HG03521 (cell line): ENCODE results near the gene SLC6A17.

Experiments used
- ATAC-seq: cut with Tn5 transposase; IDR thresholded peaks from one replicate; pipeline ENCODE4 v1.9.1; 2021; ENCODE audit warnings: mild to moderate bottlenecking, moderate library complexity; ENCODE audit not compliant: unreplicated experiment

The SLC6A17 gene

DNA sequence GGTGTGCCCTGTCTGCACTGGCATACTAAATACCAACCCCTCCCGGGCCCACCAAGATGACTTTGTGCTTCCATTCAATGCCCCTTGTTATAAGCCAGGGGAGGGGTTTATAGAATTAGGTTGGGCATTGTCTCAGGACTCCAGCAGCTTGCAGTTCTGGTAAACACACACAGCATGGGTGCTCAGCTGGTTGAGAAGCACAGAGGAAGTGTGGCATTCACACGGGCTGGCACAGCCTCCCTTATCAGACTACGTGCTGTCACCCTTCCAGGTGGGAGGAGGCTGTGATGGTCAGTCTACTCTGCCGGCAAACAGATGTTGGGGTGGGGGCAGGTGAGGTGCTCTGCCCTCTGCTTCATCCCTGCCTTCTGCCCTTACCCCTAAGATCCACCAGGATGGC, 15.0 kb upstream of the SLC6A17 start:
- no peak for ATAC-seq

DNA sequence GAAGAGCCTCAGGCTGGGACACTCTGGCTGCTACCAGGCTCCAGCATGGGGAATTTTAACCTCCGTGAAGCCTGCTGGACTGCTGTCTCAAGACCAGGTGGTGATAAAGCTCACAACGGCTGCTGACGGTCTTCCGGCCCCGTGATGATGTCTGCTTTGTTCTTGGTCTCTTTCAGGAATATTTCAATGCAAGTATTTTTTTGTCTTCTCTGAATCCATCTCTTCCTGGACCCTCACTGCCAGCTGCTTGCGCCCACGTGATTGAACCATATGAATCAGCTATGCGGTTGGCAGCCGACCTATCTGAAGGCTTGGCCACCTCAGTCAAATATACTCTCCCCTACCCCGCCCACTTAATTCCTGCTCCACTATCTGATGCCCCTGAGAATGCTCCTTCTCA, 14.6 kb upstream of the SLC6A17 start:
- ATAC-seq: no peak

DNA sequence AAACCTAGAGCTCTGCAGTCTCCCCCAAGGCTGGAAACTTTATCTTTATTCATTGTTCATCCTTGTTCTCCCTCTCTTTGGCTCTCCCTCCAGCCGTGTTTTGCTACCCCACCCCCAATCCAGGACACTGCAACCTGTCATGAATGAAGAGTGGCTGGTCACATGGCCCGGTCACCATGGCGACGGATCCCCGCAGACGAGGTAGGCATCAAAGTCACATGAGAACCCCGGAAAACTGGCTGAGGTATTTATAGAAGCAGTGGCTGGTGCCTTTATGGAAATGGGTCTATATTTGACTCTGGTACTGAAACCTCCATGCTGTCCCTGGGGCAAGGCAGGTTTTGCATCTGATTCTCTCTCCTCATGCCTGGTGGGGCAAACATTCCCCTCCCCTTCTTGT, 13.4 kb upstream of the SLC6A17 start:
- ATAC-seq: no peak

DNA sequence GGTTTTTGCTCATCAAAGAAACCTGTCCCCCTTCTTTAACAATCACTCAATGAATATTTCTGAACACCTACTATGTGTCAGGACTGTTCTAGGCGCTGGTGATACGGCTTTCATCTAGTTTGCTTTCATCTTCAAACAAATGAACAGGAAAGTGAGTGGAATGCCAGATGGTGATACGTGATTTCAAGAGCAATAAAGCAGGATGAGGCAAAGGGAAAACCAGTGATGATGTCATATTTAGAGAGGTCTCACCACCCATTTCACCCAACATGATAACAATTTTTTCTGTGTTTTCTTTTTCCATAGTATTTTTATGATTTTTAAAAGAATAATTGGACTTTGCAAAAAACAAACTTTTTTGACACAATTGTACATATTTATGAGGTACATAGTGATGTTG, 11.3 kb upstream of the SLC6A17 start:
- ATAC-seq: no peak

DNA sequence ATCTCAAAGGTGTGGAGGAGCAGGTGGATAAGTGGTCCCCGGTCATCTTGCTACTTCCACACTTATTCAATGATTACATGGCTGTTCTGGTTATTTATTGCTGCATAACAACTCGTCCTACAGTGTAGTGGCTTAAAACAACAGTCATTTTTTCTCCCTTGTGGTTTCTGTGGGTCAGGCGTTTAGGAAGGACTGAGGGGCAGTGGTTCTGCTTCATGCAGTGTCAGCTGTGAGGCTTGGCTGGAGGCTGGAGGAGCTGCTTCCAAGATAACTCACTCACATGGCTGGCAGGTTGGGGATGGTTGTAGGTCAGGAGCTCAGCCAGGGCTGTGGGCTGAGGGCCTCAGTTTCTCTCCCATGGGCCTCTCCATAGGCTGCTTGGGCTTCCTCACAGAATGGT, 5.9 kb upstream of the SLC6A17 start:
- ATAC-seq: no peak

DNA sequence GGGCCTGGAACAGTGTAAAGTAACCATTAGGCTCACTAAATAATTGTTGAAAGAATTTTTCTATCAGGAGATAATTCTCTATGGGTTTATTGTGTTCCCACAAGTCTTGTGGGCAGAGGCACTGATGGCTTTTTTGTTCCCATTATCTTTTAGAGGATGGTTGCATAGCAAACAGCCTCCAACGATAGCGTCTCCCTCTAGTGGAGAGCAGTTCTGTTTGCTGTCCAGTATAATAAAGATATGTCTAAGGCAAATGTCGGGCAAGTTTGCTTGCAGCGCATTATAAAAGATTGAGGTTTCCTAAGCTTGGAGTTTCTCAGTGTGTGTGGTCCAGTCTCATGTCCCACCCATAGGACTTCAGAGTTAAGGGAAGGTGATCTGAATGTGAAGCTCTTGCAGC, 1.3 kb upstream of the SLC6A17 start:
- ATAC-seq: no peak

DNA sequence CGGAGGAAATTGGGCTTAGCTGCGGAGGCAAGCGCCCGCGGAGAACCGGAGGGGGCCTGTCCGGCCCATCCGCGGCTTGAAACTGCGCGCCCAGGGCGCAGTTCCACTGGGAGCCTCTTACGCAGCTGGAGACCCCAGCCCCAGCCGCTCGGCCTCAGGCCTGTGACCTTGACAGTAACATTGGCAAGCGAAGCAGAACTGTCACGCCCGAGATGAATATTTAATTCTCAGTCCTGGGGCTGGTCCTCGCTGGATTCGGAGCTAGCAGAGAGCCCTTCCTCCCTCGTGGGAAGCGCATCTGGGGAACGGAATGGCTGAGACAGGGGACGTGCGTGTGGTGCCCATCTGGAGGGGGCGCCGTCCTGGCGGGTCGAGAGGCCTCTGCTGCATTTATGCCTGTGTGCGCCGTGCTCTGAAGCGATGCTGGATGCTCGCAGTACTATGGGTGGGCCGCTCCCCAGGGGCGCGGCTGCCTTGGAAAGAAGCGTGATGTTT, 928 bp downstream of the SLC6A17 start:
- ATAC-seq: no peak

DNA sequence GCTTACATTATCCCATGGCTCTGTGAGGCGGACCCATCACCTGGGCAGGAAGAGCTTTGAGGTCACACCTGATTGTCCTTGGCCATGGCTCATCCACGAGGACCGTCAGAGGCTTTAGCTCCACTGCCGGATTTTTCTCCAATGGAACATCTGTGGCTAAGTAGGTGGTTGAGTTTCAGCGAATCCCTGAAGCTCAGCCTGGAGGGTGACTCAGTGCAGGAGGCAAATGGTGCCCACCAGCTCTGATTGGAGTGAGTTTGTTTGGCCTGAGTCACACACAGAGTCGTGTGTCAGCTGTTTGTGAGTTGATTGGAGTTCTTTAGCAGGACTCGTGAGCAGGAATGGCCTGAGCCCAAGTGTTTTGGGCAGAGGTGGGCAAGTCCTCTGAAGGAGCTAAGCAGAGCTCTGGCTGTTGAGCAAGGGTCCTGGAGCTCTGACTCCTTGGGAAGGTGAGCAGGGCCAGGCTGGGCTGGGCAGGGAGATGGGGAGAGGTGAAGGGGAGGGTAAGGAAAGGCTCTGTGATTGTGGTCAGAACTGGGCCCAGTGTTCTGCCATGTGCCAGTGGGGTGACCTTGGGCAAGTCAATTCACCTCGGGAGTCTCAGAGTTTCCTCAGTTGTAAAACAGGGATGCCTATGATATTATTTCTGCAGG, 2.0 kb downstream of the SLC6A17 start:
- ATAC-seq: no peak

DNA sequence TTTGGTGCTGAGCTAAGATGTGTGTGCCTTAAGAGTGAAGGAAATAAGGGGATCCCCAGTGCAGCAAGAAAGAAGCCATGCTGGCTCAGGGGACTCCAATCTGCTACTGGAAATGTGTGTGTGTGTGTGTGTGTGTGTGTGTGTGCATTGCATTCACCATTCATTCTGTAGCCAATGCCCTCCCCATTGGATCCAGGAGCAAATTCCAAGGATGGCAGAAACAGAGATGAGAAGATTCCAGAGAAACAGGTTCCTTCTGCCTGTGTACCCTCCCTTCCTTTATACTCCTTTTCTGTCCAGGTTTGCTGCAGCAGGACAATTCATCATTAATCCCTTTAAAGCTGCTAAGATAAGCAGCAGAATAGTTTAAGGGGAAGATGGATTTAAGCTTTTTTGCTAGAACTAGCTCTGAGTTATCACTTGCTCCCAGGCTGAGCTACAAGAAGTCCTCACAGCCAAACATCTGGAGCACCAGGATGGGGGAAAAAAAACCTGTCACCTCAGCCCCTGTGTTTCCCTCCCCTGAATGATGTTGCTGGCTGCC, 3.2 kb downstream of the SLC6A17 start:
- ATAC-seq: no peak

DNA sequence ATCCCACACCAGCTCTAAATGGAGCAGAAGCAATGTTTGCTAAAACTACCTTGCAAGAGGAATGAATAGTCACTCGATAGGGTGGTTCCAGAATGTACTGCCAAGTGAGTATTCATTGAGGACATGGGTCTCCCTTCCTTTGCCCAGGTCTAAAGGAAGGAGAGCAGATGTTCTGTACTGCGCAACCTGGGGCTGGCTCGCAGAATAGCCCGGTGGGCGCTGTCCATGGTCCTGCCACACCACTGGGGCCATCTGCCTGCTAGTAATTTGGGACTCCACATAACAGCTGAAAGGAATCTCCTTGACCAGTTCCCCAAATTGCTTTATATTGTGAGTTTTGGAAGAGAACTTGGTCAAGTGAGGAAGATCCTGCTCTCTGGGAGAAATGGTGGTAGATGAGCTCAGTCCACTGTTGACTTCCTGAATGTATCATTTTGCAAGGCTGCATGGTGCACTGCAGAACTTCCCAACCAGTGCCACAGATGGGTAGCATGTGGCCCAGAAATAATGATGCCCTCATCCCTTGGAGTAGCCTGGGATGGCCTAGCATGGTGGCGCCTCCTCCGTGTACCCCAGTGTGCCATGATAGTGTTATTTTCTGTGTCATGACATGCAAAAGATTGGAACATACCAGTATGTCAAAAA, 5.7 kb downstream of the SLC6A17 start:
- no peak for ATAC-seq

DNA sequence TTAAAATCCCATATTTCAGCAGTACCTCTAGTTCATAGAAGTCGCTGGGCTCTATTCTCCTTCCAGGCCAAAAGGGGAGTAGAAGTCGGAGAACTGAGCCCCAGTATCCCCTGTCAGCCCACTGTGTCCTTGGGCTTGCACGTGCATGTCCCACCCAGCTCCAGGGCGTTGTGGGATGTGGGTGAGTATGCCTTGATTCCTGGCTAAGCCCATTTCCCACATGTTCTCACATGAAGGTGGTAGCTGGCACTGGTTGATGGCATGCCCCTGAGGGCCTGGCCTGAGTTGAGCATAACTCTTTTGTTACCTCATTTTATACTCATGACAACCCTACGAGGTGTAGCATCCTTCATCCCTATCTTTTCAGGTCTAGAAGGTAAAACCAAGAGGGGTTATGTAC, 8.0 kb downstream of the SLC6A17 start:
- no peak for ATAC-seq

DNA sequence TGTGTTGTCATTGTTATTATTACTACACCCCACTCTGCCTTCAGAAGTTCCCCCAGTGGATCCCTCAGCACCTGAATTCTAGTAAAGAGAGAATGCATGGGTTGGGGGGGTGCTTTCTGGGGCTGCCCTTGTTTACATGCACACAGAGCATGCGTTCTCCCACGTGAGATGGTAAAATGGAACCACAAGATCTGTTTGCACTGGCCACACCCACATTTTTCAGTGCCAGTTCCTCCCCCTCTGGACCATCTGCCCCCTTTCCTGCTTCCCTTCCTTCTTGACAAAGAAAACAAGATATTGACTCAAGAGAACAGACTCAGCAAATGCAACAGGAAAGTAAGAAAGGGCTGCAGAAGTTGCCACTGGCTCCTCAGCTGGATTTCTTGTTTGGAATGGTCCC, 8.9 kb downstream of the SLC6A17 start:
- no peak for ATAC-seq

DNA sequence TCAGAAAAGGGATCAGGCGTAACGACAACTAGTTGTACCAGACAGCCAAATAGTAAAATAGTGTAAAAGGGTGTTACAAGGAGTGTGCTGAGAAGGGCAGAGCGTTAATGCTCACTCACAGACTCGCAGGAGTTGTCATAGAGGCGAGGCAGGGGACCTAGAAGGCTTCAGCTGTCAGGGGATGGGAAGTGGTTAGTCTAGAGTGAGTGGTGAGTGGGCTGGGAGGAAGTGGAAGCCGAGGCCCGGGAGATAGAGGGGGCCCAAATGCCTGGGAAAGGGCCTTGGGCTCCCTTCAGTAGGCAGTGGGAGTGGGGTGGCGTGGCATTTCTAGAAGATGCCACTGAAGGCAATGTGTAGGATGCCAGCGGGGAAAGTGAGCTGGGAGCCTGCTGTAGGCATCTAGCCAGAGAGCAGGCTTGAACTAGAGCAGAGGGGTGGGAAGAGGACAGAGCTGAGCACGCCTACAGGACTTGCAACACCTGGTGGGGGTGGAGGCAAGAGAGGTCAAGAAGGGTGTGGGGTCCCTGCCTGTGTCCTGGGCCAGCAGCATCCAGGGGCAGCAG, 10.3 kb downstream of the SLC6A17 start:
- ATAC-seq: no peak

DNA sequence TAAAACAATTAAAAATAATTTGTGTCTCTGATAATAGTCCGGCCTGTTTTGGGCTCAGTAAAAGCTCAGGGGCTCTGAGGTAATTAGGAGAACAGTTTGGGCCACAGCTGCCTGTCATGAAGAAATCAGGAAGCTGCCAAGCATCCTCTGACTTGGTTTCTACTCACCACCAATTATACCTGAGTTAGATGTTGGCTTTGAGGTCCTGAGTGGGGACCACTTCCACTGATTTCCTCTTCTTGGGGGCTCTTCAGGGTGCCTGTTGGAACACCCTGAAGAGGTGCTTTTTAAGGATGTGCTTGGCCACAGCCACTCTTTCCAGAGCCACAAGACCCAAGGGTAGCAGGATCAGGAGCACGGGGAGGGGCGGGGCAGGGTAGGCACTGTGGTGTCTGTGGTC, 10.9 kb downstream of the SLC6A17 start:
- ATAC-seq: no peak

DNA sequence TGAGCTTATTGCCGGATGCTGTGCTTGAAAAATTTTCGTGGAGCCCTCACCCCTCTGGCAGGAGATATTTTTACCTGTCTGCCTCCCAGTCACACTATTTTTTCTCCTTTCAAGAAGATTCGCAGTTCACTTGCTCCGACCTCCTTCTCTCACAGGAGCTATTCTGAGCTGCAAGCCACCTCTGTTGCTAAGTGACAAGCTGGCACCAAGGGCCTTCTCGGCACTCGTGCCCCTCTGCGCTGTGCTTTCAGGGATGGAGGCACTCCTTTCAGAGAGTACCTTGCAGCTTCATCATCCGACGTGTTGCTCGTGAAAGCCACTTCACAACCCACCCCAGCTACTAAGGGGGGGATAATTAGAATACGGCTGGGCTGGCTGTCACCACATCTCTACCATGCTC, 11.6 kb downstream of the SLC6A17 start:
- ATAC-seq: no peak

DNA sequence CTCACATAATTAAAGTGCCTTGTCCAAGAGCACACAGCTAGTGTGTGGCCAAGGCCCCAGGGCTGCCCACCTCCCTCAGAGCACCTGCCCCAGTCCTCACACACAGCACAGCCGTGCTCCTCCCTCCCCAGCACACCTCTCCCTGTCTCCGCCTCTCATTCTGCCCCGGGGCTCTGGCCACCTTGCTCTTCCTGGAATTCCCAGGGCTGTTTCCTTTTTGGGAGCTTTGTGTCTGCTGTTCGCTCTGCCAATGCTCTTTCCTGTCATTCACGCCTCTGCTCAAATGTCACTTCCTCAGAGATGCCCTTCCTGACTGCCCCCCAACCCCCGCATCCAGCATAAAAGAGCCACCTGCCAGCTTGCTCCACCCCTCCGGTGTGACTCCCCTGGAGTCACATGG, 13.3 kb downstream of the SLC6A17 start:
- no peak for ATAC-seq

DNA sequence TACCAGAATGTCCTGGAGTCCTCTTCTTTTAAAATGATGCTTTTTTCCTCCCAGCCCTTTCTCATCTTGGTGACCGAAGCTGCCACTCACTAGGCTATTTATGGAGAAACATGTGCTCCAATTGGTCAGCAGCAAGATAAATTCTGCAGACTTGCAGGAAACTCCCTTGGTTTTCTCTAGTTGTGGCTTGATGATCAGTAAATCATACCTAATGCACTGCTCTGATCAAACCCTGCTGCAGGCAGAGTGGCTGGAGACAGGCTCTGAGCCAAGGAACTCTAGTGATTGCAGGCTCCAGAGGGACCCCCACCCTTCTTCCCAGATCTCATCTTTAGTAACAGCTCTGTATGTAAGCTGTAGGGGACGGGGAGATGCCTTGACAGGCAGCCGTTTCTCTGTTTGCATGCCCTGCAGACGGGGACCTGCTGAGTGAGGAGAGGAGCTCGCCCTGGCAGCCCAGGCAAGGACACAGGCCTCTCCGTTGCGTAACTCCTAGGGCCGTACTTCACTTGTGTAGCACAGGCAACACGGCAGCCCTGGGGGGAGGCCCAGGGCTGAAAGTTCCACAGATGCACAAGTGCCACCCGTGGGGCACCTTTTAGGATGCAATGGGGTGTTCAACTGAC, 14.5 kb downstream of the SLC6A17 start:
- ATAC-seq: no peak

DNA sequence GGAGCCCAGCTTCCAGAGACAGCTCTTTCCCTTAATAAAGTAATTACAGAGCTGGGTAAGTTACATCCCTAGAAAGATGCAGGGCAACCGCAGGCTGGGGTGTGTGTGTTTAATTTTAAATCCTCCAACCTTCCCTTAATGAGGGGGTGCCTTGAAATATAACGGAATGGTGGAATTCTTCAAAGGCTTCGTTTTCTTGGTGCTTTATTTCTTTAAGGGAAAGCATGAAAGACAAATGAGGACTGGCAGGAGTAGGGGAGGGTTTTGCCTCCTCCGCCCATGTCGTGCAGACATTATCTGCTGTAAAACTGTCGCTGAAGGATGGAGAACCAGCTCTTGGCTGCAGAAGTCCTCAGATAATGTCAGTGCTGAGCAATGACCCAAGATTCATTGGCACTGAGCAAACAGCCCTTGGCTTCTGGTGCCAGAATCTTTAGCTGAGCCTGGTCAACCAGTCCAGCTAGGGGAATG, 15.5 kb downstream of the SLC6A17 start:
- no peak for ATAC-seq

DNA sequence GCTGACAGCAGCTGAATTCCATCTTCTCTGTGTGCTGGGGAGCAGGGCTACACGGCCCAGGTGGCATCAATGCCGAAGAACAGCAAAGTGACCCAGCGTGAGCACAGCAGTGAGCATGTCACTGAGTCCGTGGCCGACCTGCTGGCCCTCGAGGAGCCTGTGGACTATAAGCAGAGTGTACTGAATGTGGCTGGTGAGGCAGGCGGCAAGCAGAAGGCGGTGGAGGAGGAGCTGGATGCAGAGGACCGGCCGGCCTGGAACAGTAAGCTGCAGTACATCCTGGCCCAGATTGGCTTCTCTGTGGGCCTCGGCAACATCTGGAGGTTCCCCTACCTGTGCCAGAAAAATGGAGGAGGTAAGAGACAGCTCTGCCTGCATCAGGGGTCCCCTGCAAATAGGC, 16.6 kb downstream of the SLC6A17 start:
- ATAC-seq: no peak

DNA sequence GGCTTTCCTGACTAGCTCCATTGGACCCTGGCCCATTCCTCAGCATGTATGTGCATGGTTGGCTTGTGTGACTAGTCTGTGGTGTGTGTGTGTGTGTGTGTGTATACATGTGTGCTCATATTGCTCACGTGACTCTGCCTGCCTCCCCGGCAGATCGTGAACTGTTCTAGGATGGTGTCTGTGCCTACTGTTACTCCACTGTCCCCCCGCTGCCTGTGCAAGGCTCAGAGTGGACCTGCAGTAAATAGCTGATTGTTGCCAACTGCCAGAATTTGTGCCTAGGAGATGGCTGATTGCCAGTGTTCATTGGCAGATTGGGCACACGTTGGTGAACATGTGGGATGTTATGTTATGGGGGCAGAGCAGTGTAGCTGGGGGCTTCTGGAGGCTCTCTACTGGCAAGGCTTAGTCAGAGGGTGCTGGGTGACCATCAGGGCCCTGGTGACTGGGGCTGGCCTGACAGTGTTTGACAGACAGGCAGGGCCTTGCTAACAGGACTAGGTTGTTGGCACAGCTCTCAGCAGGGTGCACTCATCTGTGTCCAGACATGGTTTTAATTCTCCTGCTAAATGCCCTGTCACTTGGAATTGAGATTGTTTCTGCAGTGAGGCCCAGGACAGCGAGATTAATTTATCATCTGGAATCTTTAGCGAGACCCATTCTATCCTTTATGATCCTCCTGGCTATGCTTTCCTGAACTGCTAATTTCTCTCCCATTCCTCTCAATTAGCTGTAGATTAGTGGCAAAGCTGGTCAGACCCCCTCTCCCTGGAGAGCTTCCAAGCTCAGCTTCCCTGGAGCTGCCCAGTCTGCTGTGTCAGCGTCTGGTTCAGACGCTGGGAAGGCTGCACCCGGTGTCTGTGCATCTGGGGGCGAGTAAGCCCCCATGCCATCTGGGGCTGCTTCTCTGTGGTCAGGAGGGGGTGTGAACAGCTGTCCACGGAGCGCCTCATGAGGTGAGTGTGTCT, 20.8 kb downstream of the SLC6A17 start:
- ATAC-seq: no peak

DNA sequence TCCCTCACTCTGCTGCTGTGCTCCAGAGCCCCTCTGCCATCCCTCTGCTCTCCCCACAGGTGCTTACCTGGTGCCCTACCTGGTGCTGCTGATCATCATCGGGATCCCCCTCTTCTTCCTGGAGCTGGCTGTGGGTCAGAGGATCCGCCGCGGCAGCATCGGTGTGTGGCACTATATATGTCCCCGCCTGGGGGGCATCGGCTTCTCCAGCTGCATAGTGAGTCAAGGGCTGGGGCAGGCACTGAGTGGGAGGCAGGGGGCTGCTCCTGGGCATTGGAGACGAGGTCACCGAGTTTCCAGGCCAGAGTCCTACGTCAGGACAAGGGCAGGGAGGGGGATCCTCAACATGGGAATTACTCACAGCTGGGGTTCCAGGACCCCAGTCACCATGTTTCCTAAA, 21.7 kb downstream of the SLC6A17 start:
- ATAC-seq: no peak
